ENCODE results near the gene IFI44L.

IFI44L gene

DNA sequence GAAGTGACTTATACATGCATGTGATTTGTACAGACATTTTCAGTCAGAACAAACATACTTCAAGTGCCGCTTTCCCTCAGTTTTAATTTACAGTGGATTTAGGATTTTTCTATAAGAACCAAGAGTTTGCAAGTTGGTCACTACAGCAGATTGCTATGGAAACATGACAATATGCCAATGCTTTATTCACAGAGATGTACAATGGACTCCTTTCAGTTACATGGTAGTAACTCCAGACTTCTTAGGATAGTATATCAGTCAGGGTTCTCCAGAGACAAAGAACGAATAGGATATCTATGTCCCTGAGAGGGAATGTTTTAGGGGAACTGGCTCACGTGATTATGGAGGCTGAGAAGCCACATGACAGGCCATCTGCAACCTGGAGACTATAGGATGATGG is 56.7 kb downstream of the IFI44L start:
- no peak for TF ChIP-seq FOXP2 (optimal IDR thresholded peaks at IDR 0.05; ENCODE audit: borderline replicate concordance, extremely low read depth, extremely low read length, insufficient read depth)
- TF ChIP-seq SIN3A (IDR thresholded peaks at IDR 0.05; ENCODE audit: borderline replicate concordance, insufficient read depth, low read length): no peak

DNA sequence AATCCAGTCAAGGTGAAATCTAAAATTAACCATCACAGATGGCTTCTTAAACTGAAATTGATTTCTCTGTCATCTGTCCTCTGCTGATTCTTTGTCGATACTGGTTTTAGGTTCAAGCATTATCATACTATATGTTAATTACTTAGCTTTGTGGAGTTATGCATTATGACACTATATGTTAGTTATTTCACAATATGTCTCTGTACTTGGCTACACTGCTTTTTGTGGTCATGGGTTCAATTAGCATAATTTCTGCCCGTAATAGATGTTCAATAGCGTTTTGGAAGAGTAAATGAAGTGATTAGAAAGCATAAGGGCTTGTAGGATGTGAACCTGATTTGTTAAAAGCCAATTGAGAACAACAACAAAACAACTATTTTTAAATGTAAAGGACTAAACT is 57.5 kb downstream of the IFI44L start:
- TF ChIP-seq TAF1 (IDR thresholded peaks at IDR 0.05; ENCODE audit: borderline replicate concordance, insufficient read depth, low read length) (no peak), POLR2AphosphoS5 (IDR thresholded peaks at IDR 0.05; ENCODE audit: low read depth, low read length) (no peak), FOXP2 (optimal IDR thresholded peaks at IDR 0.05; ENCODE audit: borderline replicate concordance, extremely low read depth, extremely low read length, insufficient read depth) (no peak), SIN3A (IDR thresholded peaks at IDR 0.05; ENCODE audit: borderline replicate concordance, insufficient read depth, low read length) (no peak)
- TF ChIP-seq, protein P1, sequence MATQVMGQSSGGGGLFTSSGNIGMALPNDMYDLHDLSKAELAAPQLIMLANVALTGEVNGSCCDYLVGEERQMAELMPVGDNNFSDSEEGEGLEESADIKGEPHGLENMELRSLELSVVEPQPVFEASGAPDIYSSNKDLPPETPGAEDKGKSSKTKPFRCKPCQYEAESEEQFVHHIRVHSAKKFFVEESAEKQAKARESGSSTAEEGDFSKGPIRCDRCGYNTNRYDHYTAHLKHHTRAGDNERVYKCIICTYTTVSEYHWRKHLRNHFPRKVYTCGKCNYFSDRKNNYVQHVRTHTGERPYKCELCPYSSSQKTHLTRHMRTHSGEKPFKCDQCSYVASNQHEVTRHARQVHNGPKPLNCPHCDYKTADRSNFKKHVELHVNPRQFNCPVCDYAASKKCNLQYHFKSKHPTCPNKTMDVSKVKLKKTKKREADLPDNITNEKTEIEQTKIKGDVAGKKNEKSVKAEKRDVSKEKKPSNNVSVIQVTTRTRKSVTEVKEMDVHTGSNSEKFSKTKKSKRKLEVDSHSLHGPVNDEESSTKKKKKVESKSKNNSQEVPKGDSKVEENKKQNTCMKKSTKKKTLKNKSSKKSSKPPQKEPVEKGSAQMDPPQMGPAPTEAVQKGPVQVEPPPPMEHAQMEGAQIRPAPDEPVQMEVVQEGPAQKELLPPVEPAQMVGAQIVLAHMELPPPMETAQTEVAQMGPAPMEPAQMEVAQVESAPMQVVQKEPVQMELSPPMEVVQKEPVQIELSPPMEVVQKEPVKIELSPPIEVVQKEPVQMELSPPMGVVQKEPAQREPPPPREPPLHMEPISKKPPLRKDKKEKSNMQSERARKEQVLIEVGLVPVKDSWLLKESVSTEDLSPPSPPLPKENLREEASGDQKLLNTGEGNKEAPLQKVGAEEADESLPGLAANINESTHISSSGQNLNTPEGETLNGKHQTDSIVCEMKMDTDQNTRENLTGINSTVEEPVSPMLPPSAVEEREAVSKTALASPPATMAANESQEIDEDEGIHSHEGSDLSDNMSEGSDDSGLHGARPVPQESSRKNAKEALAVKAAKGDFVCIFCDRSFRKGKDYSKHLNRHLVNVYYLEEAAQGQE (IDR thresholded peaks at IDR 0.05; ENCODE audit: insufficient read depth in 1 of 2, low read depth in 2 of 2, low read length in 2 of 2): no peak

DNA sequence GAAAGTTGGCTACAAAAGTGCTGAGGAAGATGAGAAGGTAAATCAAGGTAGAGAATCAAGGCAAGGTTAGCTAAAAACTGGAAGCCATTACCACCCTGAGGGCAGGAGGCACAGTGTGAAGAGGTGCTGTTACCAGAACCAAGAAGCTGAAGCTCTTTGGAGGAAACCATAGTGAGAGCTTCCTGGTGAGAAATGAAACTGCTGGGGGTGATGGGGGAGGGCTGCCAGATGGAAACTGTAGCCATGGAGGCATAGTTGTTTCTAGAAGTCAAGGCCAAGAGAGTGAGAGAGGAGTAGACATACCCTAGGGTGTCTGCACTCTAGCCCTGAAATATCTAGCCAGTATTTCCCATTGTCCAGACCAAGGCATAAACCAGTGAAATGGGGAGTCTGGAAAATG is 58.1 kb downstream of the IFI44L start:
- TF ChIP-seq POLR2AphosphoS5 (IDR thresholded peaks at IDR 0.05; ENCODE audit: low read depth, low read length) (no peak), FOXP2 (optimal IDR thresholded peaks at IDR 0.05; ENCODE audit: borderline replicate concordance, extremely low read depth, extremely low read length, insufficient read depth) (no peak), TAF1 (IDR thresholded peaks at IDR 0.05; ENCODE audit: borderline replicate concordance, insufficient read depth, low read length) (no peak), SIN3A (IDR thresholded peaks at IDR 0.05; ENCODE audit: borderline replicate concordance, insufficient read depth, low read length) (no peak)
- TF ChIP-seq, protein P1 (IDR thresholded peaks at IDR 0.05; ENCODE audit: insufficient read depth in 1 of 2, low read depth in 2 of 2, low read length in 2 of 2): no peak

DNA sequence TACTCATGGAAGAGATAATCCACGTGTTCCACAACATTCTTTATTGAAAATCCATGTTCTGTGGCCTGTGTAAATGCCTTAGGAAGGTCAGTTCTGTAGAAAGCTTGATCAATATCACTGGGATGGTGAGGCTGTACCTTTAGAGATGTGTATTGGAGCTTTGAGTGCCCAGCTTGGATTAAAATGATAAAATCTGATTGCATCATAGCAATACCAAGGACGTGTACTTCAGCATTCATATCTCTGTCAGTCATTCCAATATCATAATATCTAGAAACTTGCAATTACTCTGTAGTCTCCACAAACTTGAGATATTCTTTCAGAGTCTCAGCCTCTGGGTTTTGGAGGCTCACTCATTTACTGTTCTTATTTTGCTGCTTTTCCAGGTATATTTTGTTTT is 61.0 kb downstream of the IFI44L start:
- TF ChIP-seq POLR2AphosphoS5 (IDR thresholded peaks at IDR 0.05; ENCODE audit: low read depth, low read length): no peak
- TF ChIP-seq SIN3A (IDR thresholded peaks at IDR 0.05; ENCODE audit: borderline replicate concordance, insufficient read depth, low read length): no peak
- TF ChIP-seq FOXP2 (optimal IDR thresholded peaks at IDR 0.05; ENCODE audit: borderline replicate concordance, extremely low read depth, extremely low read length, insufficient read depth): no peak
- TF ChIP-seq TAF1 (IDR thresholded peaks at IDR 0.05; ENCODE audit: borderline replicate concordance, insufficient read depth, low read length): no peak
- TF ChIP-seq, protein P1 (IDR thresholded peaks at IDR 0.05; ENCODE audit: insufficient read depth in 1 of 2, low read depth in 2 of 2, low read length in 2 of 2): no peak

DNA sequence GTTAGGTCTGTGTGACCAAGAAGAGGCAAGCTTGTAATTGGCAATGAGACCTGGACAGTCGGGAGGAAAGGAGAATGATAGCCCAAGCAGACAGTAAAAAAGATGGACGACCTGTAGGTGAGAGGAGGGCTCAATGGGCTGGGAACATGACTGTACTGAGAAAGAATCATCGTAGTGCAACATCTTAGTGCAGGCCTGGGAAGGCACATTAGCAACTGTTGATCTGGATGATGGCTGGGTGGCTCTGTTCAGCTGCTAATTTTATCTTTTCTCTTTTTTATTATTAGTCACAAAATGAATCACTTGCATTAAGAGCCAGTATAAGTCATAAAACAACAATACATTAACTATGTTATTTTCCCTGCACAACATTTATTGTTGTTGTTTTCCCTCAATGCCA is 62.2 kb downstream of the IFI44L start:
- TF ChIP-seq POLR2AphosphoS5 (IDR thresholded peaks at IDR 0.05; ENCODE audit: low read depth, low read length) (no peak), TAF1 (IDR thresholded peaks at IDR 0.05; ENCODE audit: borderline replicate concordance, insufficient read depth, low read length) (no peak), SIN3A (IDR thresholded peaks at IDR 0.05; ENCODE audit: borderline replicate concordance, insufficient read depth, low read length) (no peak), FOXP2 (optimal IDR thresholded peaks at IDR 0.05; ENCODE audit: borderline replicate concordance, extremely low read depth, extremely low read length, insufficient read depth) (no peak)
- TF ChIP-seq, protein P1 (IDR thresholded peaks at IDR 0.05; ENCODE audit: insufficient read depth in 1 of 2, low read depth in 2 of 2, low read length in 2 of 2): no peak
